Activated T-cell treated with anti-CD3 and anti-CD28 coated beads for 24 hours (primary cell): ENCODE results near the gene TPST1.
"Not testable (repeated sequence)": the region's sequence is repeated elsewhere in the genome, so short reads cannot be mapped to it uniquely, and the experiment has no call there.

Experiments
- DNase-seq: peaks from one replicate; pipeline ENCODE4 v3.0.0-alpha.2; 2020; ENCODE audit warnings: low read depth

TPST1 gene

GRCh38 chr7:66204822-66205740 is at the start of gene TPST1:
TPST1 (plus strand) TSS chr7:66205334; CDS start chr7:66240426, 35,092 bp downstream.
- DNase-seq = peak; percentile 76

GRCh38 chr7:66156035-66156434 is 49.1 kb upstream of the TPST1 start:
- DNase-seq = not testable (repeated sequence)

GRCh38 chr7:66157060-66157459 is 48.1 kb upstream of the TPST1 start:
- no peak for DNase-seq

GRCh38 chr7:66162622-66163021 is 42.5 kb upstream of the TPST1 start:
- no peak for DNase-seq

- DNase-seq = no peak
Observed at GRCh38 chr7:66163186-66163610, 41.9 kb upstream of the TPST1 start.

- no peak for DNase-seq
Observed at GRCh38 chr7:66164356-66164755, 40.8 kb upstream of the TPST1 start.

GRCh38 chr7:66167773-66168387 is 37.3 kb upstream of the TPST1 start:
- DNase-seq = no peak

GRCh38 chr7:66169616-66170015 is 35.5 kb upstream of the TPST1 start:
- no peak for DNase-seq

- no peak for DNase-seq
Observed at GRCh38 chr7:66170309-66171231, 34.6 kb upstream of the TPST1 start.

GRCh38 chr7:66172536-66173401 is 32.4 kb upstream of the TPST1 start:
- DNase-seq = not testable (repeated sequence)

- DNase-seq = no peak
Observed at GRCh38 chr7:66173856-66174255, 31.3 kb upstream of the TPST1 start.

GRCh38 chr7:66175006-66175405 is 30.1 kb upstream of the TPST1 start:
- DNase-seq = not testable (repeated sequence)

GRCh38 chr7:66176914-66177313 is 28.2 kb upstream of the TPST1 start:
- DNase-seq = no peak

GRCh38 chr7:66178258-66178657 is 26.9 kb upstream of the TPST1 start:
- DNase-seq = no peak

- no peak for DNase-seq
Observed at GRCh38 chr7:66181329-66181728, 23.8 kb upstream of the TPST1 start.

GRCh38 chr7:66181845-66182244 is 23.3 kb upstream of the TPST1 start:
- no peak for DNase-seq

- no peak for DNase-seq
Observed at GRCh38 chr7:66182920-66183319, 22.2 kb upstream of the TPST1 start.

GRCh38 chr7:66183700-66184099 is 21.4 kb upstream of the TPST1 start:
- no peak for DNase-seq

GRCh38 chr7:66185680-66186187 is 19.4 kb upstream of the TPST1 start:
- no peak for DNase-seq

GRCh38 chr7:66186991-66187390 is 18.1 kb upstream of the TPST1 start:
- DNase-seq = no peak

- DNase-seq = no peak
Observed at GRCh38 chr7:66187905-66188304, 17.2 kb upstream of the TPST1 start.
